NCI-H446 treated with DMSO at 0.1 percent for 48 hours (cell line): Measurements from ENCODE around the gene TRHDE.

Experiments used
- DNase-seq: peaks from one replicate; lab custom pipeline; 2025; lab: John Stamatoyannopoulos, UW

Gene TRHDE

GRCh38 chr12:72273499-72273837 is 1.3 kb downstream of the TRHDE start:
- no peak for DNase-seq

- no peak for DNase-seq
Observed at GRCh38 chr12:72273851-72274351, 1.7 kb downstream of the TRHDE start.

- no peak for DNase-seq
Observed at GRCh38 chr12:72274931-72275330, 2.8 kb downstream of the TRHDE start.

GRCh38 chr12:72275526-72275925 is 3.4 kb downstream of the TRHDE start:
- no peak for DNase-seq

- DNase-seq, result no peak
Observed at GRCh38 chr12:72276181-72276805, 4.1 kb downstream of the TRHDE start.

- no peak for DNase-seq
Observed at GRCh38 chr12:72277415-72277814, 5.2 kb downstream of the TRHDE start.

- no peak for DNase-seq
Observed at GRCh38 chr12:72278894-72279293, 6.7 kb downstream of the TRHDE start.

GRCh38 chr12:72281126-72281525 is 9.0 kb downstream of the TRHDE start:
- DNase-seq, result no peak

GRCh38 chr12:72282721-72283120 is 10.6 kb downstream of the TRHDE start:
- no peak for DNase-seq

GRCh38 chr12:72285861-72286260 is 13.7 kb downstream of the TRHDE start:
- DNase-seq, result no peak

GRCh38 chr12:72286526-72286925 is 14.4 kb downstream of the TRHDE start:
- no peak for DNase-seq

GRCh38 chr12:72288436-72288835 is 16.3 kb downstream of the TRHDE start:
- DNase-seq, result no peak

GRCh38 chr12:72288911-72289310 is 16.7 kb downstream of the TRHDE start:
- no peak for DNase-seq

GRCh38 chr12:72289633-72290032 is 17.5 kb downstream of the TRHDE start:
- DNase-seq, result no peak

- DNase-seq, result no peak
Observed at GRCh38 chr12:72291175-72291574, 19.0 kb downstream of the TRHDE start.

- DNase-seq, result no peak
Observed at GRCh38 chr12:72293701-72294100, 21.5 kb downstream of the TRHDE start.

- no peak for DNase-seq
Observed at GRCh38 chr12:72295101-72295500, 22.9 kb downstream of the TRHDE start.

GRCh38 chr12:72295744-72296143 is 23.6 kb downstream of the TRHDE start:
- DNase-seq, result no peak

- no peak for DNase-seq
Observed at GRCh38 chr12:72296389-72296788, 24.2 kb downstream of the TRHDE start.

- DNase-seq, result no peak
Observed at GRCh38 chr12:72297666-72298065, 25.5 kb downstream of the TRHDE start.

- DNase-seq, result no peak
Observed at GRCh38 chr12:72300728-72301127, 28.6 kb downstream of the TRHDE start.

GRCh38 chr12:72304751-72305150 is 32.6 kb downstream of the TRHDE start:
- no peak for DNase-seq

GRCh38 chr12:72307229-72307628 is 35.1 kb downstream of the TRHDE start:
- DNase-seq, result no peak

GRCh38 chr12:72311946-72312345 is 39.8 kb downstream of the TRHDE start:
- DNase-seq, result no peak

GRCh38 chr12:72313806-72314205 is 41.6 kb downstream of the TRHDE start:
- DNase-seq, result no peak
